GM12878 (cell line): ENCODE measurements around the gene OPRM1. TPM values are rescaled to one million over a fixed set of nuclear protein-coding genes. Genes with fewer than 3 reads are reported as not detected.

Source experiments
- ATAC-seq: fragments of 200-7000 bp; cut with Tn5 transposase; 3 replicates; pipeline ENCODE4 v1.9.1; 2020; ENCODE audit warnings: mild to moderate bottlenecking, moderate library complexity
- BruUV-seq: library from RNA; stranded (reverse); fragments of 400-500 nt; replicated peaks from 2 replicates; lab custom pipeline; 2021; lab: Mats Ljungman, UMichigan
- CTCF ChIA-PET: fragments of 300-600 bp; sonication (Branson Sonifier 250); formaldehyde crosslinking; extraction: SDS; loops from one replicate; lab custom pipeline; 2021; ENCODE audit warnings: inconsistent platforms; lab: Yijun Ruan, JAX
- POLR2A ChIA-PET: fragments of 350-600 bp; formaldehyde crosslinking; extraction: SDS; loops from one replicate; lab custom pipeline; 2021; ENCODE audit warnings: inconsistent platforms; lab: Charles Lee
- RAD21 ChIA-PET: fragments of 300-600 bp; sonication (Branson Sonifier 250); formaldehyde crosslinking; loops from one replicate; lab custom pipeline; 2023; ENCODE audit warnings: antibody characterized with exemption; ENCODE audit not compliant: unreplicated experiment; lab: Charles Lee
- SMC1A ChIA-PET: fragments of 300-600 bp; sonication (Branson Sonifier 250); formaldehyde crosslinking; loops from one replicate; lab custom pipeline; 2023; ENCODE audit not compliant: unreplicated experiment, uncharacterized antibody; lab: Charles Lee
- DNase-seq: peaks from one replicate; pipeline ENCODE4 v3.0.0-alpha.2; 2011; ENCODE audit warnings: low read depth, low spot score
- FAIRE-seq: peaks from 3 replicates; lab custom pipeline; 2011; peaks lifted over from hg19 to GRCh38; lab: Jason Lieb, UNC
- H2AFZ ChIP-seq: 2 replicates; pipeline ENCODE4 v1.6.0; 2011; ENCODE audit warnings: low read depth, low read length, control low read depth; ENCODE audit not compliant: control insufficient read depth
- H3K27ac ChIP-seq: 2 replicates; pipeline ENCODE4 v1.5.1; 2011; ENCODE audit warnings: control low read depth; ENCODE audit not compliant: control insufficient read depth, insufficient read depth
- H3K27me3 ChIP-seq, 2 experiments: replicated peaks in 1 of 2; 2 replicates each; pipeline versions ENCODE4 v1.6.0 to v1.6.1; 2011; ENCODE audit warnings: low read length in 1 of 2; ENCODE audit not compliant: control insufficient read depth in 2 of 2, insufficient read depth in 2 of 2
- H3K36me3 ChIP-seq, 2 experiments: 2 replicates each; pipeline ENCODE4 v1.5.1; 2011; ENCODE audit warnings: low read length in 1 of 2; ENCODE audit not compliant: control insufficient read depth in 2 of 2, insufficient read depth in 2 of 2
- H3K4me1 ChIP-seq: 2 replicates; pipeline ENCODE4 v1.6.1; 2011; ENCODE audit warnings: mild to moderate bottlenecking, low read length, moderate library complexity, mixed read lengths; ENCODE audit not compliant: control insufficient read depth, insufficient read depth
- H3K4me2 ChIP-seq: 2 replicates; pipeline ENCODE4 v1.6.0; 2011; ENCODE audit warnings: control low read depth; ENCODE audit not compliant: control insufficient read depth, insufficient read depth
- H3K4me3 ChIP-seq: fragments of 200-600 bp; sonication (generic); 2 replicates; pipeline ENCODE4 v1.5.1; 2016
- H3K79me2 ChIP-seq: 2 replicates; pipeline ENCODE4 v1.6.0; 2011; ENCODE audit warnings: low read length; ENCODE audit not compliant: control insufficient read depth, insufficient read depth
- H3K9ac ChIP-seq: 2 replicates; pipeline ENCODE4 v1.8.0; 2011; ENCODE audit warnings: low read length, control low read depth, mixed read lengths; ENCODE audit not compliant: control insufficient read depth, insufficient read depth
- H3K9me3 ChIP-seq: replicated peaks from 3 replicates; pipeline ENCODE4 v1.5.1; 2011; ENCODE audit warnings: mild to moderate bottlenecking, low read length; ENCODE audit not compliant: control insufficient read depth, insufficient read depth
- H4K20me1 ChIP-seq: 2 replicates; pipeline ENCODE4 v1.6.0; 2011; ENCODE audit not compliant: control insufficient read depth, insufficient read depth
- ATF7 ChIP-seq: fragments of 450-650 bp; IDR thresholded peaks from 2 replicates; pipeline ENCODE4 v1.6.1; 2016; ENCODE audit warnings: low read depth, mild to moderate bottlenecking
- BHLHE40 ChIP-seq, 2 experiments: fragments of 450-650 bp in 1 of 2; IDR thresholded peaks; 2 replicates each; pipeline ENCODE4 v1.6.1; 2011 to 2017; ENCODE audit warnings: low read depth in 2 of 2, borderline replicate concordance in 1 of 2, improper control_type of control experiment in 1 of 2, low read length in 1 of 2, mild to moderate bottlenecking in 1 of 2
- BMI1 ChIP-seq: fragments of 450-650 bp; IDR thresholded peaks from 2 replicates; pipeline ENCODE4 v1.6.1; 2016; ENCODE audit warnings: mild to moderate bottlenecking, moderate library complexity, borderline replicate concordance
- CREM ChIP-seq: IDR thresholded peaks from 2 replicates; pipeline ENCODE4 v1.6.1; 2014; ENCODE audit warnings: antibody characterized with exemption, low read depth
- EGR1 ChIP-seq, 2 experiments: IDR thresholded peaks; 1 replicate in 1 of 2; 2 replicates in 1 of 2; pipeline ENCODE4 v1.6.1; 2011 to 2012; ENCODE audit warnings: low read depth in 2 of 2, low read length in 2 of 2, borderline replicate concordance in 1 of 2, mild to moderate bottlenecking in 1 of 2, moderate library complexity in 1 of 2
- EP300 ChIP-seq, 2 experiments: fragments of 150-350 bp in 1 of 2; IDR thresholded peaks; 2 replicates each; pipeline ENCODE4 v1.6.1; 2011 to 2012; ENCODE audit warnings: low read depth in 2 of 2, low read length in 2 of 2, borderline replicate concordance in 1 of 2, improper control_type of control experiment in 1 of 2, inconsistent platforms in 1 of 2; ENCODE audit not compliant: control insufficient read depth in 1 of 2
- ETV6 ChIP-seq, 2 experiments: fragments of 450-650 bp in 1 of 2; IDR thresholded peaks in 1 of 2; conservative IDR thresholded peaks in 1 of 2; 2 replicates each; pipeline ENCODE4 v1.6.1; 2014; ENCODE audit warnings: antibody characterized with exemption in 1 of 2, borderline replicate concordance in 1 of 2, low read depth in 1 of 2, mild to moderate bottlenecking in 1 of 2, moderate library complexity in 1 of 2
- IKZF2 ChIP-seq, 2 experiments: fragments of 450-650 bp; IDR thresholded peaks; 2 replicates each; pipeline ENCODE4 v1.6.1; 2017; ENCODE audit warnings: mild to moderate bottlenecking in 2 of 2, moderate library complexity in 2 of 2
- KAT2A ChIP-seq: conservative IDR thresholded peaks from 2 replicates; pipeline ENCODE4 v1.6.1; 2011; ENCODE audit warnings: low read depth, low read length; ENCODE audit not compliant: control insufficient read depth
- MXI1 ChIP-seq: fragments of 150-350 bp; IDR thresholded peaks from 2 replicates; pipeline ENCODE4 v1.6.1; 2011; ENCODE audit warnings: low read depth, mild to moderate bottlenecking, inconsistent platforms, low read length, improper control_type of control experiment
- MYB ChIP-seq: fragments of 150-350 bp; IDR thresholded peaks from 2 replicates; pipeline ENCODE4 v1.6.1; 2014; ENCODE audit warnings: mild to moderate bottlenecking, low read depth, low read length, borderline replicate concordance
- MYC ChIP-seq: IDR thresholded peaks from 2 replicates; pipeline ENCODE4 v1.6.1; 2011; ENCODE audit warnings: mild to moderate bottlenecking, low read length, moderate library complexity, inconsistent platforms; ENCODE audit not compliant: insufficient read depth, insufficient replicate concordance, insufficient read length, severe bottlenecking
- NRF1 ChIP-seq: conservative IDR thresholded peaks from 2 replicates; pipeline ENCODE4 v1.6.1; 2011; ENCODE audit warnings: mild to moderate bottlenecking, low read depth, low read length, improper control_type of control experiment
- PAX5 ChIP-seq: IDR thresholded peaks from 2 replicates; pipeline ENCODE4 v1.6.1; 2011; ENCODE audit warnings: low read depth, low read length, borderline replicate concordance
- POLR2AphosphoS5 ChIP-seq: IDR thresholded peaks from 2 replicates; pipeline ENCODE4 v1.6.1; 2011; ENCODE audit warnings: mild to moderate bottlenecking, low read length, inconsistent platforms
- POU2F2 ChIP-seq: IDR thresholded peaks from 3 replicates; pipeline ENCODE4 v1.6.1; 2011; ENCODE audit warnings: low read depth, mild to moderate bottlenecking, low read length, borderline replicate concordance
- SIN3A ChIP-seq: IDR thresholded peaks from 2 replicates; pipeline ENCODE4 v1.6.1; 2012; ENCODE audit warnings: low read depth, low read length, improper control_type of control experiment
- SMC3 ChIP-seq: IDR thresholded peaks from 2 replicates; pipeline ENCODE4 v1.6.1; 2011; ENCODE audit warnings: low read length, improper control_type of control experiment, borderline replicate concordance
- SPI1 ChIP-seq: IDR thresholded peaks from 2 replicates; pipeline ENCODE4 v1.6.1; 2011; ENCODE audit warnings: low read depth, mild to moderate bottlenecking, low read length, moderate library complexity, borderline replicate concordance; ENCODE audit not compliant: insufficient read depth
- ZNF24 ChIP-seq: fragments of 450-650 bp; IDR thresholded peaks from 2 replicates; pipeline ENCODE4 v1.6.1; 2017; ENCODE audit warnings: antibody characterized with exemption, mild to moderate bottlenecking
- WGBS: methylation state at CpG from one replicate; pipeline ENCODE4 v1.1.6; 2016; ENCODE audit warnings: low lambda C conversion rate; ENCODE audit not compliant: insufficient replicate concordance, insufficient coverage; ENCODE audit errors: missing lambda C conversion rate; 5-methylcytosine and 5-hydroxymethylcytosine counted together
- in situ Hi-C: fragments of 300-500 bp; cut with MboI; formaldehyde crosslinking; loops from 9 replicates; pipeline ENCODE4 v1.14.3; 2018; ENCODE audit warnings: mixed read lengths
- intact Hi-C: fragments of 100-400 bp; cut with micrococcal nuclease; formaldehyde crosslinking; loops from one replicate; pipeline ENCODE4 v1.14.2; 2022; ENCODE audit not compliant: unreplicated experiment
- polyA plus RNA-seq, 11 experiments: library from polyadenylated mRNA; depleted of rRNA in 4 of 11; unstranded in 6 of 11; stranded (reverse) in 5 of 11; fragments of >200 nt; fragmentation: Nextera tagmentation in 4 of 11; fragmentation: Illumina TruSeq in 1 of 11; extraction: Ambion mirVana in 4 of 11; extraction: Trizol in 1 of 11; gene quantifications; 1 replicate in 1 of 11; 2 replicates in 10 of 11; pipeline versions ENCODE4 v1.2.1 to v1.2.3, GENCODE V29; 2011 to 2016; ENCODE audit warnings: inconsistent platforms in 2 of 11, missing spikeins in 2 of 11, low read depth in 1 of 11
- total RNA-seq, 4 experiments: library from RNA; depleted of rRNA in 3 of 4; stranded (reverse); fragments of >200 nt in 3 of 4; fragmentation: Illumina TruSeq in 1 of 4; extraction: Trizol in 1 of 4; gene quantifications; 2 replicates each; pipeline versions ENCODE4 v1.2.1 to v1.2.3, GENCODE V29; 2013 to 2021
- TF ChIP-seq, protein P1 (sequence below): IDR thresholded peaks from 2 replicates; pipeline ENCODE4 v1.6.1; 2012; ENCODE audit warnings: low read depth, low read length, improper control_type of control experiment

The OPRM1 gene
- total and polyA plus RNA-seq, 10 of the 15 experiments (the other 5 are each of a cell fraction or from before 2014, with no cell fraction given): not detected

DNA sequence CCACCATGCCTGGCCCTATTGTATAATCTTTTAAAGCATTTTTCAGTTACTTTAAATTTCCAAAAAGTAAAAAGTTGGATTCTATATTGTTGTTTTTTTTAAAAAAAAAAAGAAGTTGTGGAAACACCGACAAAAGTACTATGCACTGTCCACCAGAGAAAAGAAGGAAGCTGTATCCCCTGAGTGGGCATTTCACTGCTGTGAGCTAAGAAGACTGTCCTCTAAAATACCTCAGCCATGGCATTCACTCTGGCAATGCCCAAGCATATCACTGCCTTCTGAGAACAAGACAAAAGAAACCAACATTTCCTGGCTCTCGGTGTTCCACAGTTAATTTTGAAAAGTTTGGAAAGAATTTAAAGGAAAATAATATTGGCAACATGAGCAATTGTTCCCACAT is 199.8 kb downstream of the OPRM1 start (continued):
- no peak for TF ChIP-seq EP300 (IDR thresholded peaks at IDR 0.05; ENCODE audit: borderline replicate concordance in 1 of 2, control insufficient read depth in 1 of 2, low read depth in 2 of 2, low read length in 2 of 2)

DNA sequence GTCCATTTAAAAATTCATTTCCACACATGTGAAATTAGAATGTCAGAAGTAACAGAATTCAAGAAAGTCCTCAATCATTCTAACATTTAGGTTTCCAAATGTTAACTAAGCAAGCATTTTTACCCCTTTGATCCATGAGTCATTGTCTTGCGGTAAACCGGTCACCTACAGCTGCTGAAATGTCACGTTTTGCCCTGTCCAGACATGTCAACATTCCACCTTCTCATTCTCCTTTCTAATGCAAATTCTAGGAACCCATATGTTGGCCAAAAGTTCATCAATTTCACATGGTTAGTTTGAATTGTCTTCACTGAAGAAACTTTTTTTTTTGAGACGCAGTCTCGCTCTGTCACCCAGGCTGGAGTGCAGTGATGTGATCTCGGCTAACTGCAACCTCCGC is 200.4 kb downstream of the OPRM1 start:
- 70% methylated on average over 7 of the region's 7 CpGs for WGBS
- in situ Hi-C loops: loop anchor here (25.0 kb wide), 1 partner anchor 1252 kb away; the partner anchor contains the start of gene FBXO5
- intact Hi-C loops: no loop called here
- Histone ChIP-seq H4K20me1 (no peaks in the 10 kb centered on the region), H3K9me3 (no peaks in the 10 kb centered on the region; the same call in 2 of the 3 replicates), H3K4me3 (no peak overlapping the region), H2AFZ (no peak overlapping the region), H3K79me2 (peaks cover 75% of the 10 kb centered on the region), H3K27me3 (no peaks in the 10 kb centered on the region), H3K4me2 (no peak overlapping the region; the same call in 1 of the 2 replicates), H3K9ac (no peak overlapping the region), H3K27ac (no peak overlapping the region; the same call in 1 of the 2 replicates), H3K36me3 (peaks cover 0 to 4% of the 10 kb centered on the region in 2 experiments; a peak in 1 of 4 replicates), H3K4me1 (peaks cover 7% of the 10 kb centered on the region; the same call in 1 of the 2 replicates)
- ChIA-PET CTCF (interaction anchor here (1.5 kb wide), 1 partner anchor 9 kb away, joined by 5 read pairs; no protein-coding TSS in a partner anchor), RAD21 (interaction anchor here (1.0 to 1.5 kb wide), 2 partner anchors 8 to 37 kb away, joined by 4 to 5 read pairs; no protein-coding TSS in a partner anchor), SMC1A (interaction anchor here (0.6 to 10.9 kb wide), 4 partner anchors 6 to 82 kb away, joined by 3 to 152 read pairs (median 5); no protein-coding TSS in a partner anchor), POLR2A (interaction anchor here (1.2 kb wide), 1 partner anchor 27 kb away, joined by 3 read pairs; no protein-coding TSS in a partner anchor)
- no peak for DNase-seq
- no TSS peak for BruUV-seq
- ATAC-seq: peak; percentile 35
- no peak for FAIRE-seq
- no peak for TF ChIP-seq POLR2AphosphoS5
- no peak for TF ChIP-seq SPI1
- 0 out of 3 replicates have a peak, but pooled peaks have one; percentile 22 for TF ChIP-seq POU2F2
- TF ChIP-seq, protein P1, sequence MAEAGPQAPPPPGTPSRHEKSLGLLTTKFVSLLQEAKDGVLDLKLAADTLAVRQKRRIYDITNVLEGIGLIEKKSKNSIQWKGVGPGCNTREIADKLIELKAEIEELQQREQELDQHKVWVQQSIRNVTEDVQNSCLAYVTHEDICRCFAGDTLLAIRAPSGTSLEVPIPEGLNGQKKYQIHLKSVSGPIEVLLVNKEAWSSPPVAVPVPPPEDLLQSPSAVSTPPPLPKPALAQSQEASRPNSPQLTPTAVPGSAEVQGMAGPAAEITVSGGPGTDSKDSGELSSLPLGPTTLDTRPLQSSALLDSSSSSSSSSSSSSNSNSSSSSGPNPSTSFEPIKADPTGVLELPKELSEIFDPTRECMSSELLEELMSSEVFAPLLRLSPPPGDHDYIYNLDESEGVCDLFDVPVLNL: no peak
- no peak for TF ChIP-seq MXI1
- no peak for TF ChIP-seq BMI1
- peak; percentile 24; the same call in 1 of the 2 replicates for TF ChIP-seq ATF7
- TF ChIP-seq PAX5: 0 out of 2 replicates have a peak, but pooled peaks have one; percentile 15
- no peak for TF ChIP-seq MYB
- TF ChIP-seq ETV6 (conservative IDR thresholded peaks at IDR 0.05 in 1 of 2, IDR thresholded peaks at IDR 0.05 in 1 of 2; ENCODE audit: borderline replicate concordance in 1 of 2, low read depth in 1 of 2): no peak
- peak; percentile 83 to 95 for TF ChIP-seq BHLHE40 (IDR thresholded peaks at IDR 0.05; ENCODE audit: borderline replicate concordance in 1 of 2, low read depth in 2 of 2, low read length in 1 of 2)
- no peak for TF ChIP-seq SMC3
- no peak for TF ChIP-seq MYC
- TF ChIP-seq CREM: no peak
- no peak for TF ChIP-seq SIN3A
- TF ChIP-seq EGR1 (IDR thresholded peaks at IDR 0.05; ENCODE audit: borderline replicate concordance in 1 of 2, low read depth in 2 of 2, low read length in 2 of 2): no peak
- TF ChIP-seq ZNF24: no peak
- TF ChIP-seq KAT2A: no peak
- peak in 1 of 2 experiments; percentile 39; a peak in 2 of 4 replicates for TF ChIP-seq IKZF2 (IDR thresholded peaks at IDR 0.05)
- no peak for TF ChIP-seq NRF1
